HEK293T (cell line): Measurements from ENCODE around the gene KPNA2.

ENCODE experiments used
- BHLHE40 ChIP-seq: fragments of 450-650 bp; IDR thresholded peaks from 2 replicates; pipeline ENCODE4 v1.6.1; 2016; ENCODE audit warnings: mild to moderate bottlenecking, moderate library complexity, borderline replicate concordance
- FOXA1 ChIP-seq: fragments of 450-650 bp; IDR thresholded peaks from 2 replicates; pipeline ENCODE4 v1.6.1; 2016; ENCODE audit warnings: mild to moderate bottlenecking
- FOXK2 ChIP-seq: fragments of 450-650 bp; IDR thresholded peaks from 2 replicates; pipeline ENCODE4 v1.6.1; 2016; ENCODE audit warnings: mild to moderate bottlenecking
- FOXM1 ChIP-seq: fragments of 450-650 bp; IDR thresholded peaks from 2 replicates; pipeline ENCODE4 v1.6.1; 2017; ENCODE audit warnings: mild to moderate bottlenecking, borderline replicate concordance
- HDGF ChIP-seq: fragments of 450-650 bp; IDR thresholded peaks from 2 replicates; pipeline ENCODE4 v1.6.1; 2017; ENCODE audit warnings: antibody characterized with exemption, borderline replicate concordance
- LEF1 ChIP-seq: fragments of 450-650 bp; IDR thresholded peaks from 2 replicates; pipeline ENCODE4 v1.6.1; 2017; ENCODE audit warnings: mild to moderate bottlenecking, borderline replicate concordance
- NFRKB ChIP-seq: fragments of 450-650 bp; IDR thresholded peaks from 2 replicates; pipeline ENCODE4 v1.6.1; 2016; ENCODE audit warnings: mild to moderate bottlenecking, moderate library complexity
- SP1 ChIP-seq: fragments of 450-650 bp; IDR thresholded peaks from 2 replicates; pipeline ENCODE4 v1.6.1; 2017
- TARDBP ChIP-seq: fragments of 450-650 bp; IDR thresholded peaks from 2 replicates; pipeline ENCODE4 v1.6.1; 2016

DNA sequence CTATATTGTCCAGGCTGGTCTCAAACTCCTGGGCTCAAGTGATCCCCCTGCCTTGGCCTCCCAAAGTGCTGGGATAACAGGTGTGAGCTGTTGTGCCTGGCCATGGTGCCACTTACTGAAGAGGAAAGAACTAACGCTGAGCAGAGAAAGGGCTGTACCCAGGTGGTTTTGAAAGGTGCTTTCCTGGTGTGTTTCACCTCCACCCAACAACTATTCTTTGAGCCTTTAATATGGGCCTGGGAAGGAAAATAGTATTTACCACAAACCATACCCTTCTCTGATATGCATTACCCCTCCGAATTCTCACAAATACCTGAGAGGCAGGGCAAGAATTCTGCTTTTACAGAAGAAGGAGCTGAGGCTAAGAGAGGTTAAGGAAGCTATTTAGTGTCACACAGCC lies 24.8 kb downstream of the KPNA2 start:
- TF ChIP-seq HDGF: no peak
- no peak for TF ChIP-seq FOXK2
- no peak for TF ChIP-seq LEF1
- no peak for TF ChIP-seq FOXA1
- no peak for TF ChIP-seq SP1
- TF ChIP-seq BHLHE40: no peak
- TF ChIP-seq NFRKB: no peak
- no peak for TF ChIP-seq TARDBP
- no peak for TF ChIP-seq FOXM1
